Fibroblast of mammary gland (primary cell): ENCODE results near the gene BEST1.
A peak's percentile ranks its signal among the peaks of the same experiment; 100 is the strongest.

Experiments
- DNase-seq: peaks from one replicate; pipeline ENCODE4 v3.0.0-alpha.2; 2010; ENCODE audit warnings: low read depth
- H3K4me3 ChIP-seq: 2 replicates; pipeline ENCODE4 v1.5.1; 2011; ENCODE audit warnings: low read depth, mild to moderate bottlenecking, low read length, moderate library complexity; ENCODE audit not compliant: control insufficient read depth
- TF ChIP-seq, protein P1 (sequence below): conservative IDR thresholded peaks from 2 replicates; pipeline ENCODE4 v1.5.1; 2011; ENCODE audit warnings: low read depth, low read length, inconsistent platforms; ENCODE audit not compliant: control insufficient read depth, insufficient read depth

The BEST1 gene

DNA sequence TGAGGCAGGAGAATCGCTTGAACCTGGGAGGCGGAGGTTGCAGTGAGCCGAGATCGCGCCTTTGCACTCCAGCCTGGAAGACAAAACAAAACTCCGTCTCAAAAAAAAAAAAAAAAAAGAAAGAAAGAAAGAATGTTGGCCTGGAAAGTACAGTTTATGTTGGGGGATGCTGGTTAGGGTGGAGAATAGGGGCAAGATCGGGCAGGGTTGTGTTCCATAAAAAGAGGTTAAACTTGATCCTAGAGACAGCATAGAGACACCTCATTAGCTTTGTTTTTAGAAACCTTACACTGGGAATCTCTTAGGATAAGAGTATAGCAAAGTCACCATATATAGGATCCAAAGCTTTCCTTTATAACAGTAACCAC lies 19.2 kb downstream of the BEST1 start:
- no peak for DNase-seq
- H3K4me3 ChIP-seq, result no peak overlapping the region
- TF ChIP-seq, protein P1, sequence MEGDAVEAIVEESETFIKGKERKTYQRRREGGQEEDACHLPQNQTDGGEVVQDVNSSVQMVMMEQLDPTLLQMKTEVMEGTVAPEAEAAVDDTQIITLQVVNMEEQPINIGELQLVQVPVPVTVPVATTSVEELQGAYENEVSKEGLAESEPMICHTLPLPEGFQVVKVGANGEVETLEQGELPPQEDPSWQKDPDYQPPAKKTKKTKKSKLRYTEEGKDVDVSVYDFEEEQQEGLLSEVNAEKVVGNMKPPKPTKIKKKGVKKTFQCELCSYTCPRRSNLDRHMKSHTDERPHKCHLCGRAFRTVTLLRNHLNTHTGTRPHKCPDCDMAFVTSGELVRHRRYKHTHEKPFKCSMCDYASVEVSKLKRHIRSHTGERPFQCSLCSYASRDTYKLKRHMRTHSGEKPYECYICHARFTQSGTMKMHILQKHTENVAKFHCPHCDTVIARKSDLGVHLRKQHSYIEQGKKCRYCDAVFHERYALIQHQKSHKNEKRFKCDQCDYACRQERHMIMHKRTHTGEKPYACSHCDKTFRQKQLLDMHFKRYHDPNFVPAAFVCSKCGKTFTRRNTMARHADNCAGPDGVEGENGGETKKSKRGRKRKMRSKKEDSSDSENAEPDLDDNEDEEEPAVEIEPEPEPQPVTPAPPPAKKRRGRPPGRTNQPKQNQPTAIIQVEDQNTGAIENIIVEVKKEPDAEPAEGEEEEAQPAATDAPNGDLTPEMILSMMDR, result no peak

DNA sequence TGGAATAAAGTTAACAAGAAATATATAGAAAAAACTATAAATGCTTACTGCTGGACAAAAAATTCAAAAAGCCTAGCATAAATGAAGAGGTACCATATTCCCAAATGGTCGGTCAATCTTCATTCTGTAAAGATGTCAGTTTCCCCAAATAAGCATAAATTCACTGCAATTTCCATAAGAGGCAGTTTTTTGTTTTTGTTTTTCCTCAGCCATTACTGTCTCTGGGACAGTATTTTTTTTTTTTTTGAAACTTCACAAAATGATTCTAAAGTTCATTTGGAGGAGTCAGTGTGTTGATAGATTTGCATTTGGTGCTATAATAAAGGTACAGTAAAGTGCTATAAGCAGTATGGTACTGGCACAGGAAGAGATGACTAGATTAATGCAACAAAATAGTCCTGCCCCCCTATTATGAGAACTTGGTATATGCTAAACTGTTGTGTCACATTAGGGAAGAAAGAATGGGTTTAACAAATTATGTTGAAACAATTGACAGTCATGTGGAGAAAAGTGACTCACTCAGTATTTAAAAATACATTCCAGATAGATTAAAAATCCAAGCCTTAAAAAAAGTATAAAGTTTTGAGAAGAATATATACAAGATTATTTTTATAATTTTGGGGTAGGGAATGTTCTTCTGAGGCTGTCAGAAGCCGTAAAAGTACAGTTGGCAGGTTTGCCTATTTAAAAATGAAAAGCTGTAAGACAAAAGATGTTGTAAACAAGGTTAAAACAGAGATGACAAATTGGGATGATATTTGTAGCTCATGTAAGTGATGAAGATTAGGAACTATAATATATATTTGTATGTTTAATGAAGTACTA lies 19.9 kb downstream of the BEST1 start:
- TF ChIP-seq, protein P1, result no peak
- DNase-seq, result peak; percentile 93
- no peak overlapping the region for H3K4me3 ChIP-seq

DNA sequence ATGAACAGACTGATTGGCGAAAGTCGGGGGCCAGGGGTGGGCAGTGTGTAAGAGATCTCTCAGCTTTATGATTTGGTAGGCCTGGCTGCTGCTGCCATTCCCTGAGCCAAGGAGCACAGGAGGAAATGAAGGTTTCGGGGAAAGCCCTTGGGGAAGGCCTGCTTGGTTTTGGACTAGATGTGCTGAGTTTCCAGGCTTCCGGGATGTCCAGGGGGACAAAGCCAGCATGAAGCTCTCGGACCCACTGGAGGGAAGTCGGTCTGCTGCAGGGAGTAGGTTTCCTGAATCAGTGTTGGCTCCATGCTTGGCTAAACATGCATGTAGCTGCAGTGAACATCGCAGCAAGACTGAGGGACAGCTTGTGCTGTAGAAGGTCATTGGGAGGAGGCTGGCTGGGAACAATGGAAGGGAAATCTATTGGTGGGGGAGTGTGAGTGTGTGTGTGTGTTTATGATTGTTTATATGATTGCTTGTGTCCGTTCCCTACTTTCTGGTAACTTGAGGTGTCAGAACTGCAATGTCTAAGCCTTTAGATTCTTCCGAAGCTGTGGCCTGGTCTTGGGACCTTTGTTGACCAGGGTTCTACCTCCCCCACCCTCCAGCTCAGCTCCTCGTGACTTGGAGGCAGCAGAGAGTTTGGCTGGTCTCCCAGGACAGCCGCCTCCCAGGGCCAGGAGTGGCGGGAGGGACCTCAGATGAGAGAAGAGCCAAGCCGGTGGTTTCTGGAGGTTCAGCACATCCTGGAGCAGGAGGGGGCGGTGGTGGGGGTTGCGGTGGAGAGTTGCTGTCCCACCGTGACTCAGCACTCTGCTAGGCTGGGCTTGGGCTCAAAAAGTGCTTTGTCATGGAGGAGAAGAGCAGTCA lies 21.3 kb downstream of the BEST1 start:
- DNase-seq, result peak; percentile 99
- H3K4me3 ChIP-seq, result no peak overlapping the region
- TF ChIP-seq, protein P1, result no peak

DNA sequence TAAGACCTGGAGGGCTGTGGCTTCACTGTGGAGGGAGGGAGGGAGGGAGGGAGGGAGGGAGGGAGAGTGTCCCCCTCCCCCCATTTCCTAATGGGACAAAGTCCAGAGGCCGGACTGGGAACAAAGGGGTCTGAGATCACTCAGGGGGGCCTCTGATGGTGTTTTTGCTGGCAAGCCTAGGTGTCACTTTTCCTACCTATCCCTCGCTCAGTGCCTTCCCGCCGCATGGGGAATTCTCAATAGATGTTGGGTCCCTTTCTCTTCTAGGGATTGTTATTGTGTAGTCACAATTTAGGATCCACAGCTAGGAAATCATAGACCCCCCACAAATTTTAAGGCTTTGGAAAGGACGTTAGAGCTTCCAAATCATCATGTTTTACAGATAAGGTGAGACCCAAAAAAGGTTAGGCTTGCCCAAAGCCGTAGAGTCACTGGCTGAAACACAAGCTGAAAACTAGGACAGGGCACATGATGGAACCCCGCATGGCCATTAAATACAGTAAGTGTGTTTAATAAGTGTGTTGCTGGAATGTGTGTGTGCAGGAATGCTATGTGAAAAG lies 22.0 kb downstream of the BEST1 start:
- DNase-seq, result no peak
- TF ChIP-seq, protein P1, result no peak
- peak overlapping the region; percentile 11 for H3K4me3 ChIP-seq

DNA sequence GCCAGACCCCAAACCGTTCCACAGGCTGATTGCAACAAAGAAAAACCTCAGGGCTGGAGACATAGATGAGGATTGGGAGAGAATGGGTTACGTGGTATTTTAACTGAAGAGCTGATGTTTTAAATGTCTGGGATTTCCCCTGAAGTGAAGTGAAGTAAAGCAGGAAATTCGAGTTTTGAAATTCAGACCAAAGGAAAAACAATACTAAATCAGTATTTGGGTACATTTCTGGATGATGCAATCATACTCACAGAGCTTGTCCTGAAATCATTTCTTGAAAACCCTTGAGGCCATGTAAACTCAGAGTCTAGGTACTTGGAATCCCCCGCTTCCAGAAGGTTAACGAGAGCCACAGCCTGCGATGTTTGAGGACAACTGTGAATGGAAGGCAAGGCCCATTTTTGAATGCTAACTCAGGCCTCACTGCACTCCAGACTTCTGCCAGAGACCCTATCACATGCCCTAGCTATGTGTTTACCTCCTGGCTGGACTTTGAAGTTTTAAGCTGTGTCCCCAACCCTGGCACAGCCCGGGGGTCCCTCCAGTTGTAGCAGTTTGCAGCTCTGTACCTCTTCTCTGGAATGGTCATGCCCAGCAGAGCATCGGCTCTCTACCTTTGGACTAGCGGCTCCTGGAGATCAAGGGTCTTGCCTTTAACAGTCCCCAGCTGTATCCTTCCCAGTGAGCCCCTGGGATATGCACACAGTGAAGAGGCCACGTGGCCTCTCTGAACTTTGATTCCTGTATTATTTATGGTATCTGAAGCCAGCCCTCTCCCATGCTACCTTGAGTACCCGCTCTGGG lies 22.7 kb downstream of the BEST1 start:
- peak; percentile 92 for DNase-seq
- no peak overlapping the region for H3K4me3 ChIP-seq
- TF ChIP-seq, protein P1, result no peak
